GM23338 (cell line): ENCODE measurements around the gene CNPY4.

ENCODE experiments used
- CREB1 ChIP-seq: fragments of 250-450 bp; sonication (Bioruptor Pico); IDR thresholded peaks from 2 replicates; pipeline ENCODE4 v1.5.0; 2020; ENCODE audit warnings: low read depth, mild to moderate bottlenecking, moderate library complexity
- EZH2 ChIP-seq: fragments of 200-600 bp; sonication (generic); IDR thresholded peaks from one replicate; pipeline ENCODE4 v1.8.0; 2017; ENCODE audit warnings: antibody characterized with exemption, mild to moderate bottlenecking, low read depth; ENCODE audit not compliant: unreplicated experiment
- EZH2phosphoT487 ChIP-seq: fragments of 200-600 bp; sonication (generic); IDR thresholded peaks from one replicate; pipeline ENCODE4 v1.8.1; 2018; ENCODE audit warnings: antibody characterized with exemption; ENCODE audit not compliant: unreplicated experiment
- NANOG ChIP-seq: IDR thresholded peaks from 2 replicates; pipeline ENCODE4 v1.6.1; 2016; ENCODE audit warnings: antibody characterized with exemption, borderline replicate concordance
- POLR2AphosphoS5 ChIP-seq: IDR thresholded peaks from 2 replicates; pipeline ENCODE4 v1.6.1; 2016; ENCODE audit warnings: antibody characterized with exemption, low read depth
- STAT1 ChIP-seq: IDR thresholded peaks from one replicate; pipeline ENCODE4 v1.6.1; 2016; ENCODE audit warnings: antibody characterized with exemption; ENCODE audit not compliant: unreplicated experiment
- ZNF331 ChIP-seq: fragments of 250-450 bp; sonication (Bioruptor Pico); IDR thresholded peaks from 2 replicates; pipeline ENCODE4 v1.5.0; 2020; ENCODE audit warnings: low read depth, mild to moderate bottlenecking, moderate library complexity
- TF ChIP-seq, protein P1 (sequence below), 2 experiments: fragments of 200-600 bp in 1 of 2; sonication (generic) in 1 of 2; conservative IDR thresholded peaks; 2 replicates each; pipeline versions ENCODE4 v1.5.1 to v1.6.1; 2016 to 2017; ENCODE audit warnings: antibody characterized with exemption in 2 of 2, low read depth in 2 of 2, mild to moderate bottlenecking in 2 of 2, moderate library complexity in 1 of 2
- TF ChIP-seq, protein P2 (sequence below): IDR thresholded peaks from one replicate; pipeline ENCODE4 v1.6.1; 2018; ENCODE audit warnings: antibody characterized with exemption; ENCODE audit not compliant: unreplicated experiment
- TF ChIP-seq, protein P3 (sequence below): IDR thresholded peaks from 2 replicates; pipeline ENCODE4 v1.6.1; 2016; ENCODE audit warnings: antibody characterized with exemption

DNA sequence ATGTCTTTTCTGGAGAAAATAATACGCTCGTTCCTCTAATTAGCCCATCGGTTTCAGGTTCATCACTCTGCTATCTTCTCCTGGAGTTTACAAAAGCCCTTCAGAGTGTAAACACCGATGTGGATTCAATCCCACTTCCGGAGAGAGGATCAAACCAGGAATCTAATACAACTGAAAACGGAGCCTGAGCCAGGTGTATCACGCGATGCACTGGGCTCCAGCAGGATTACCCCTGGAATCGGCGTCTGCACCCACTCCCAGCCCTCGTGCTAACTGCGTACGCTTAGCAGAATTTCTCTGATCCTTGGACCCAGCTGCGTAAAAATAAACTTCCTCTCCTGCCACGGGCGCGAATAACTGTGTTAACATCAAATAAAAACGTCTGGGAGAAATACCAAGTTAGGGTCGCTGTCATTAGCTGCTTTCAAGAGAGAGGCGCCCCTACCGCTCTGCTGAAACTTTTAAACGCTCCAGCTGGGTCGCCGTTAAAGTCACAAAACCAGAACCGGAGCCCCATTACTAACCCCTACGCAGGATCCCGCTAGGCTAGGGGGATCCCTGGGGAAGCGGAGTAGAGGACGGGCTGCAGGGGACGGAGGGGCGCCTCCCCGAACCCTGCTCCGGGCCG lies 38.4 kb upstream of the CNPY4 start:
- TF ChIP-seq EZH2phosphoT487 (no peak), POLR2AphosphoS5 (no peak), NANOG (no peak), STAT1 (no peak), ZNF331 (no peak), EZH2 (no peak), CREB1 (CRISPR knock-in tag) (no peak)
- TF ChIP-seq, protein P1, sequence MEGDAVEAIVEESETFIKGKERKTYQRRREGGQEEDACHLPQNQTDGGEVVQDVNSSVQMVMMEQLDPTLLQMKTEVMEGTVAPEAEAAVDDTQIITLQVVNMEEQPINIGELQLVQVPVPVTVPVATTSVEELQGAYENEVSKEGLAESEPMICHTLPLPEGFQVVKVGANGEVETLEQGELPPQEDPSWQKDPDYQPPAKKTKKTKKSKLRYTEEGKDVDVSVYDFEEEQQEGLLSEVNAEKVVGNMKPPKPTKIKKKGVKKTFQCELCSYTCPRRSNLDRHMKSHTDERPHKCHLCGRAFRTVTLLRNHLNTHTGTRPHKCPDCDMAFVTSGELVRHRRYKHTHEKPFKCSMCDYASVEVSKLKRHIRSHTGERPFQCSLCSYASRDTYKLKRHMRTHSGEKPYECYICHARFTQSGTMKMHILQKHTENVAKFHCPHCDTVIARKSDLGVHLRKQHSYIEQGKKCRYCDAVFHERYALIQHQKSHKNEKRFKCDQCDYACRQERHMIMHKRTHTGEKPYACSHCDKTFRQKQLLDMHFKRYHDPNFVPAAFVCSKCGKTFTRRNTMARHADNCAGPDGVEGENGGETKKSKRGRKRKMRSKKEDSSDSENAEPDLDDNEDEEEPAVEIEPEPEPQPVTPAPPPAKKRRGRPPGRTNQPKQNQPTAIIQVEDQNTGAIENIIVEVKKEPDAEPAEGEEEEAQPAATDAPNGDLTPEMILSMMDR (conservative IDR thresholded peaks at IDR 0.05; ENCODE audit: low read depth in 2 of 2) = no peak
- TF ChIP-seq, protein P2, sequence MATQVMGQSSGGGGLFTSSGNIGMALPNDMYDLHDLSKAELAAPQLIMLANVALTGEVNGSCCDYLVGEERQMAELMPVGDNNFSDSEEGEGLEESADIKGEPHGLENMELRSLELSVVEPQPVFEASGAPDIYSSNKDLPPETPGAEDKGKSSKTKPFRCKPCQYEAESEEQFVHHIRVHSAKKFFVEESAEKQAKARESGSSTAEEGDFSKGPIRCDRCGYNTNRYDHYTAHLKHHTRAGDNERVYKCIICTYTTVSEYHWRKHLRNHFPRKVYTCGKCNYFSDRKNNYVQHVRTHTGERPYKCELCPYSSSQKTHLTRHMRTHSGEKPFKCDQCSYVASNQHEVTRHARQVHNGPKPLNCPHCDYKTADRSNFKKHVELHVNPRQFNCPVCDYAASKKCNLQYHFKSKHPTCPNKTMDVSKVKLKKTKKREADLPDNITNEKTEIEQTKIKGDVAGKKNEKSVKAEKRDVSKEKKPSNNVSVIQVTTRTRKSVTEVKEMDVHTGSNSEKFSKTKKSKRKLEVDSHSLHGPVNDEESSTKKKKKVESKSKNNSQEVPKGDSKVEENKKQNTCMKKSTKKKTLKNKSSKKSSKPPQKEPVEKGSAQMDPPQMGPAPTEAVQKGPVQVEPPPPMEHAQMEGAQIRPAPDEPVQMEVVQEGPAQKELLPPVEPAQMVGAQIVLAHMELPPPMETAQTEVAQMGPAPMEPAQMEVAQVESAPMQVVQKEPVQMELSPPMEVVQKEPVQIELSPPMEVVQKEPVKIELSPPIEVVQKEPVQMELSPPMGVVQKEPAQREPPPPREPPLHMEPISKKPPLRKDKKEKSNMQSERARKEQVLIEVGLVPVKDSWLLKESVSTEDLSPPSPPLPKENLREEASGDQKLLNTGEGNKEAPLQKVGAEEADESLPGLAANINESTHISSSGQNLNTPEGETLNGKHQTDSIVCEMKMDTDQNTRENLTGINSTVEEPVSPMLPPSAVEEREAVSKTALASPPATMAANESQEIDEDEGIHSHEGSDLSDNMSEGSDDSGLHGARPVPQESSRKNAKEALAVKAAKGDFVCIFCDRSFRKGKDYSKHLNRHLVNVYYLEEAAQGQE = no peak
- TF ChIP-seq, protein P3, sequence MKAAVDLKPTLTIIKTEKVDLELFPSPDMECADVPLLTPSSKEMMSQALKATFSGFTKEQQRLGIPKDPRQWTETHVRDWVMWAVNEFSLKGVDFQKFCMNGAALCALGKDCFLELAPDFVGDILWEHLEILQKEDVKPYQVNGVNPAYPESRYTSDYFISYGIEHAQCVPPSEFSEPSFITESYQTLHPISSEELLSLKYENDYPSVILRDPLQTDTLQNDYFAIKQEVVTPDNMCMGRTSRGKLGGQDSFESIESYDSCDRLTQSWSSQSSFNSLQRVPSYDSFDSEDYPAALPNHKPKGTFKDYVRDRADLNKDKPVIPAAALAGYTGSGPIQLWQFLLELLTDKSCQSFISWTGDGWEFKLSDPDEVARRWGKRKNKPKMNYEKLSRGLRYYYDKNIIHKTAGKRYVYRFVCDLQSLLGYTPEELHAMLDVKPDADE = no peak
